HUES6 (cell line): ENCODE data around the gene FANCD2.

Experiments
- H3K27ac ChIP-seq: 2 replicates; pipeline ENCODE4 v1.7.0; 2013; ENCODE audit warnings: low read depth, mild to moderate bottlenecking, low read length, inconsistent platforms
- H3K27me3 ChIP-seq: 2 replicates; pipeline ENCODE4 v1.6.1; 2013; ENCODE audit warnings: low read length; ENCODE audit not compliant: control insufficient read depth, insufficient read depth
- H3K36me3 ChIP-seq: 2 replicates; pipeline ENCODE4 v1.6.1; 2013; ENCODE audit warnings: low read length; ENCODE audit not compliant: control insufficient read depth, insufficient read depth
- H3K4me1 ChIP-seq: 2 replicates; pipeline ENCODE4 v1.6.1; 2013; ENCODE audit warnings: low read length; ENCODE audit not compliant: control insufficient read depth, insufficient read depth
- H3K4me3 ChIP-seq: 2 replicates; pipeline ENCODE4 v1.5.1; 2013; ENCODE audit warnings: low read depth, low read length
- H3K9ac ChIP-seq: one replicate; pipeline ENCODE4 v1.6.1; 2013; ENCODE audit warnings: mild to moderate bottlenecking, low read length
- H3K9me3 ChIP-seq: 2 replicates; pipeline ENCODE4 v1.6.1; 2013; ENCODE audit warnings: low read depth, low read length; ENCODE audit not compliant: control insufficient read depth, insufficient read depth

FANCD2 gene

GRCh38 chr3:10026084-10026890 is at the start of gene FANCD2:
Gene FANCD2 (plus strand): TSS chr3:10026437. CDS start chr3:10028658, 2,221 bp downstream.
- Histone ChIP-seq H3K36me3 (peaks cover 44% of the 10 kb centered on the region), H3K4me1 (0 out of 2 replicates have a peak, but pooled peaks cover 4% of the 10 kb centered on the region), H3K9me3 (no peaks in the 10 kb centered on the region), H3K4me3 (peak within 1 kb of the TSS; percentile 83), H3K27me3 (no peaks in the 10 kb centered on the region), H3K9ac (peak within 1 kb of the TSS; percentile 96), H3K27ac (peak within 1 kb of the TSS; percentile 97)

- H3K4me1 ChIP-seq, result no peaks in the 10 kb centered on the region
- H3K27ac ChIP-seq, result peak overlapping the region; percentile 11; the same call in 1 of the 2 replicates
- no peaks in the 10 kb centered on the region for H3K27me3 ChIP-seq
- no peaks in the 10 kb centered on the region for H3K9me3 ChIP-seq
- H3K4me3 ChIP-seq, result no peak overlapping the region
- H3K36me3 ChIP-seq, result peaks cover 46% of the 10 kb centered on the region
- no peak overlapping the region for H3K9ac ChIP-seq
Observed at GRCh38 chr3:9976721-9977709, 49.2 kb upstream of the FANCD2 start.

GRCh38 chr3:9978710-9979305 is 47.4 kb upstream of the FANCD2 start:
- H3K36me3 ChIP-seq, result peaks cover 35% of the 10 kb centered on the region
- no peak overlapping the region for H3K27ac ChIP-seq
- no peak overlapping the region for H3K4me3 ChIP-seq
- no peak overlapping the region for H3K9ac ChIP-seq
- H3K9me3 ChIP-seq, result no peaks in the 10 kb centered on the region
- H3K4me1 ChIP-seq, result no peaks in the 10 kb centered on the region
- no peaks in the 10 kb centered on the region for H3K27me3 ChIP-seq

GRCh38 chr3:9980251-9980650 is 46.0 kb upstream of the FANCD2 start:
- H3K36me3 ChIP-seq, result peaks cover 28% of the 10 kb centered on the region
- H3K4me3 ChIP-seq, result no peak overlapping the region
- no peak overlapping the region for H3K27ac ChIP-seq
- no peaks in the 10 kb centered on the region for H3K4me1 ChIP-seq
- no peaks in the 10 kb centered on the region for H3K9me3 ChIP-seq
- no peaks in the 10 kb centered on the region for H3K27me3 ChIP-seq
- no peak overlapping the region for H3K9ac ChIP-seq

- peaks cover 11% of the 10 kb centered on the region for H3K36me3 ChIP-seq
- no peaks in the 10 kb centered on the region for H3K4me1 ChIP-seq
- no peaks in the 10 kb centered on the region for H3K9me3 ChIP-seq
- peak overlapping the region; percentile 81 for H3K4me3 ChIP-seq
- H3K27me3 ChIP-seq, result no peaks in the 10 kb centered on the region
- H3K27ac ChIP-seq, result no peak overlapping the region
- peak overlapping the region; percentile 87 for H3K9ac ChIP-seq
Observed at GRCh38 chr3:9986230-9986725, 40.0 kb upstream of the FANCD2 start.

GRCh38 chr3:9994086-9994844 is 32.0 kb upstream of the FANCD2 start:
- no peak overlapping the region for H3K27ac ChIP-seq
- H3K4me1 ChIP-seq, result no peaks in the 10 kb centered on the region
- H3K27me3 ChIP-seq, result no peaks in the 10 kb centered on the region
- H3K9me3 ChIP-seq, result no peaks in the 10 kb centered on the region
- no peak overlapping the region for H3K4me3 ChIP-seq
- H3K9ac ChIP-seq, result no peak overlapping the region
- peaks cover 41% of the 10 kb centered on the region for H3K36me3 ChIP-seq

- Histone ChIP-seq H3K27me3 (no peaks in the 10 kb centered on the region), H3K27ac (no peak overlapping the region), H3K9me3 (no peaks in the 10 kb centered on the region), H3K4me1 (no peaks in the 10 kb centered on the region), H3K4me3 (no peak overlapping the region), H3K9ac (no peak overlapping the region), H3K36me3 (peaks cover 60% of the 10 kb centered on the region)
Observed at GRCh38 chr3:10000686-10001085, 25.6 kb upstream of the FANCD2 start.

- Histone ChIP-seq H3K4me1 (no peaks in the 10 kb centered on the region), H3K36me3 (peaks cover 45% of the 10 kb centered on the region), H3K9ac (no peak overlapping the region), H3K4me3 (no peak overlapping the region), H3K27me3 (no peaks in the 10 kb centered on the region), H3K9me3 (no peaks in the 10 kb centered on the region), H3K27ac (no peak overlapping the region)
Observed at GRCh38 chr3:10002951-10003350, 23.3 kb upstream of the FANCD2 start.

GRCh38 chr3:10004506-10004905 is 21.7 kb upstream of the FANCD2 start:
- Histone ChIP-seq H3K4me1 (peaks cover 8% of the 10 kb centered on the region; the same call in 1 of the 2 replicates), H3K36me3 (peaks cover 33% of the 10 kb centered on the region), H3K27ac (no peak overlapping the region), H3K4me3 (no peak overlapping the region), H3K27me3 (no peaks in the 10 kb centered on the region), H3K9me3 (no peaks in the 10 kb centered on the region), H3K9ac (no peak overlapping the region)

- Histone ChIP-seq H3K27me3 (no peaks in the 10 kb centered on the region), H3K4me3 (no peak overlapping the region), H3K4me1 (peaks cover 8% of the 10 kb centered on the region; the same call in 1 of the 2 replicates), H3K9me3 (no peaks in the 10 kb centered on the region), H3K36me3 (peaks cover 27% of the 10 kb centered on the region), H3K9ac (no peak overlapping the region), H3K27ac (no peak overlapping the region)
Observed at GRCh38 chr3:10004960-10005564, 21.2 kb upstream of the FANCD2 start.
